ENCODE data around the gene PPFIA1. TPM values are rescaled to one million over a fixed set of nuclear protein-coding genes. Genes with fewer than 3 reads are reported as not detected.
"Not testable (repeated sequence)": the region's sequence is repeated elsewhere in the genome, so short reads cannot be mapped to it uniquely, and the experiment has no call there.

Gene PPFIA1
- total RNA-seq, 4 donors from 2014 or later: 50.9 to 57.9 (median 54.6) TPM

GRCh38 chr11:70292863-70293262 is 22.4 kb downstream of the PPFIA1 start:
- no peak for DNase-seq
- Histone ChIP-seq H3K4me1 (peaks cover 0 to 4% of the 10 kb centered on the region in 2 donors), H3K9me3 (no peaks in the 10 kb centered on the region), H3K27ac (no peak overlapping the region), H3K36me3 (no peaks in the 10 kb centered on the region), H3K27me3 (no peaks in the 10 kb centered on the region), H3K4me3 (replicated peaks in 1 of 3) (no peak overlapping the region)
- no peak for TF ChIP-seq CTCF (IDR thresholded peaks at IDR 0.05)
- TF ChIP-seq POLR2A (IDR thresholded peaks at IDR 0.05): no peak
- 83 to 90% methylated on average over 6 of the region's 6 CpGs for WGBS, 2 donors
- intact Hi-C loops (cut with DNase I): no loop called here

- H3K27ac ChIP-seq; H3K36me3 ChIP-seq; H3K4me3 ChIP-seq (replicated peaks in 1 of 3); H3K27me3 ChIP-seq; H3K9me3 ChIP-seq; intact Hi-C loops (cut with DNase I); DNase-seq: not testable (repeated sequence)
- peaks cover 6 to 16% of the 10 kb centered on the region in 2 donors for H3K4me1 ChIP-seq
- no CpG with 5 or more reads among the region's 29 CpGs for WGBS, 2 donors
Observed at GRCh38 chr11:70295166-70295565, 24.7 kb downstream of the PPFIA1 start.

GRCh38 chr11:70296681-70297080 is 26.2 kb downstream of the PPFIA1 start:
- intact Hi-C loops (cut with DNase I): no loop called here
- TF ChIP-seq CTCF (IDR thresholded peaks at IDR 0.05) (no peak), POLR2A (IDR thresholded peaks at IDR 0.05) (no peak)
- Histone ChIP-seq H3K9me3 (no peaks in the 10 kb centered on the region), H3K27me3 (no peaks in the 10 kb centered on the region), H3K36me3 (no peaks in the 10 kb centered on the region), H3K27ac (no peak overlapping the region), H3K4me1 (peaks cover 6 to 16% of the 10 kb centered on the region in 2 donors), H3K4me3 (replicated peaks in 1 of 3) (no peak overlapping the region)
- WGBS, 2 donors: 82 to 95% methylated on average over 7 of the region's 7 CpGs
- no peak for DNase-seq

- no peaks in the 10 kb centered on the region for H3K36me3 ChIP-seq
- peak overlapping the region in 2 of 3 donors; percentile 19 to 52 for H3K27ac ChIP-seq
- no peaks in the 10 kb centered on the region for H3K9me3 ChIP-seq
- no peak for DNase-seq
- intact Hi-C loops (cut with DNase I): no loop called here
- H3K27me3 ChIP-seq: no peaks in the 10 kb centered on the region
- H3K4me3 ChIP-seq (replicated peaks in 1 of 3): no peak overlapping the region
- H3K4me1 ChIP-seq: peaks cover 6 to 16% of the 10 kb centered on the region in 2 donors
- TF ChIP-seq POLR2A (IDR thresholded peaks at IDR 0.05) (no peak), CTCF (IDR thresholded peaks at IDR 0.05) (no peak)
Observed at GRCh38 chr11:70297341-70297740, 26.9 kb downstream of the PPFIA1 start.

GRCh38 chr11:70298243-70298915 is 27.9 kb downstream of the PPFIA1 start:
- peak overlapping the region; percentile 30 to 52 (median 48) for H3K27ac ChIP-seq
- DNase-seq: peak; percentile 20 to 33
- 64 to 73% methylated on average over 5 of the region's 5 CpGs for WGBS, 2 donors

More at GRCh38 chr11:70298243-70298915, 27.9 kb downstream of the PPFIA1 start:
- no peak for TF ChIP-seq CTCF (IDR thresholded peaks at IDR 0.05)
- no peak for TF ChIP-seq POLR2A (IDR thresholded peaks at IDR 0.05)
- Histone ChIP-seq H3K27me3 (no peaks in the 10 kb centered on the region), H3K4me3 (replicated peaks in 1 of 3) (no peak overlapping the region), H3K36me3 (no peaks in the 10 kb centered on the region), H3K9me3 (no peaks in the 10 kb centered on the region), H3K4me1 (peaks cover 6 to 19% of the 10 kb centered on the region in 2 donors)
- intact Hi-C loops (cut with DNase I): no loop called here
